Muscle layer of colon (tissue), 2 donors: ENCODE measurements around the gene RCCD1.

Source experiments
- H3K27ac ChIP-seq: one replicate; pipeline ENCODE4 v1.7.0; 2013; ENCODE audit warnings: low read depth, mild to moderate bottlenecking, low read length, moderate library complexity
- H3K27me3 ChIP-seq, 2 donors: one replicate each; pipeline ENCODE4 v1.7.0; 2013; ENCODE audit warnings: low read length in 2 of 2, mild to moderate bottlenecking in 2 of 2; ENCODE audit not compliant: insufficient read depth in 2 of 2, control insufficient read depth in 1 of 2
- H3K36me3 ChIP-seq: one replicate; pipeline ENCODE4 v1.7.0; 2013; ENCODE audit warnings: mild to moderate bottlenecking, low read length; ENCODE audit not compliant: insufficient read depth
- H3K4me1 ChIP-seq: one replicate; pipeline ENCODE4 v1.7.0; 2013; ENCODE audit warnings: mild to moderate bottlenecking, low read length; ENCODE audit not compliant: insufficient read depth
- H3K4me3 ChIP-seq, 2 donors: one replicate each; pipeline ENCODE4 v1.7.0; 2013; ENCODE audit warnings: low read length in 2 of 2, low read depth in 1 of 2, mild to moderate bottlenecking in 1 of 2, moderate library complexity in 1 of 2
- H3K9ac ChIP-seq: one replicate; pipeline ENCODE4 v1.7.0; 2013; ENCODE audit warnings: low read length
- H3K9me3 ChIP-seq: one replicate; pipeline ENCODE4 v1.7.0; 2013; ENCODE audit warnings: mild to moderate bottlenecking, low read length
- donor health status: abdominal sarcoma.
- donor health status: Adenocarcinoma of cecum.

Gene RCCD1

DNA sequence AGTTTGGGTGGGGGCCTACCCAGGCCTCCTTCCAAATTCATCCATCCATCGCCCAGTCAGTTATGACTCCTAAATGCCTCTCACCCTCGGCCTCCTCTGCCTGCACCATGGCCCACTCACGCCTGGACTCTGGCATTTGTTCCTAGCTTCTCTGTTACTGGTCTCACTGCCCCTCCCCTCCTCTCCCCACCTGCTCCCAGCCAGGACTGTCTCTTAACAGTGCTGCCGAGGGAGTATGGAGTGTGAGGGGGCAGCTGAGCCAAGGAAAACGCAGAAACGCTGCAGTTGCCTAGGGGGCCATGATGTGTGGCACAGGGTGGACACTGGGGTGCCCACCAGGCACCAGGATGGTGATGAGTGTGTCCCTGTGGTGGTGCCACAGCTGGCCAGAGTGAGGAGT, 3.1 kb downstream of the RCCD1 start:
- Histone ChIP-seq H3K27me3 (no peaks in the 10 kb centered on the region), H3K4me1 (peaks cover 38% of the 10 kb centered on the region), H3K9ac (peak overlapping the region; percentile 39), H3K9me3 (no peaks in the 10 kb centered on the region), H3K4me3 (peak overlapping the region; percentile 24 to 73), H3K36me3 (peaks cover 33% of the 10 kb centered on the region), H3K27ac (no peak overlapping the region)

DNA sequence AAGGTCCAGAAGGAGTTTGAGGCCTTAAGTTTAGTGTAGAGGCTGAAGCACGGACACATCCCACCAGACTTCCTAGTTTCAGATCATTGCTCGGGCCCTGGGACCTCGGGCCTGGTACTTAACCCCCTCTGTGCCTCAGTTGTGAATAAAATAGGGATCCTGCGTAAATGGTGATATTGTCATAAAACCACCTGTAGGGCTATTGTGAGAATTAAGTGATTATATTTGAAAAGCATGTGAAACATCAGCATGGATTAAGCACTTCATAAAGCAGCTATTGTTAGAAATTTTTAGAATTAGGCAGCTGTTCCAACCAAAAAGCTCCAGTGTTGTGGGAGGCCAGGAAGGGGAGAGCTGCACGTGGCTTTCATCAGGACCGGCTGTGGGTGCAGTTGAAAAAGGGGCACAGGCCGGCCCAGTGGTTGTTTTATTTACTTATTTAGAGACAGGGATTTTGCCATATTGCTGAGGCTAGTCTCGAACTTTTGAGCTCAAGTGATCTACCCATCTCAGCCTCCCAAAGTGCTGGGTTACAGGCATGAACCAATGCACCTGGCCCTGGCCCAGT, 4.4 kb downstream of the RCCD1 start:
- H3K27me3 ChIP-seq, result no peaks in the 10 kb centered on the region
- peaks cover 38% of the 10 kb centered on the region for H3K4me1 ChIP-seq
- peak overlapping the region; percentile 35 for H3K9ac ChIP-seq
- H3K36me3 ChIP-seq, result peaks cover 26% of the 10 kb centered on the region
- H3K4me3 ChIP-seq, result no peak overlapping the region
- H3K27ac ChIP-seq, result no peak overlapping the region
- no peaks in the 10 kb centered on the region for H3K9me3 ChIP-seq

DNA sequence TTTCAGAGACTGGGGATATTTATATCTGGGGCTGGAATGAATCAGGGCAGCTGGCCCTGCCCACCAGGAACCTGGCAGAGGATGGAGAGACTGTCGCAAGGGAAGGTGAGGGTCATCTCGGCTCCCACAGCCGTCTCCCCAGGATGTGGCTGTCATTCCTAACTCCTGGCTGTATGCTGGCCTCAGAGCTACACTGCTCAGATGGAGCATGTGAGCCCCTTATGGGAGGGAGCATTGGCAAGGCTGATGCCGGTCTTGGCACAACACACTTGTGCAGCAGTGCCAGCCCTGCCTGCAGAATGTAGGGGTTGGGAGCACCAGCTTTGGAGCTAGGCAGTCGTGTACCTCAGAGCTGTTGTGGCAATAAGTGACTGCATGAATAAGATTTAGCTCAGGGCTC, 5.2 kb downstream of the RCCD1 start:
- peak overlapping the region; percentile 35 for H3K9ac ChIP-seq

DNA sequence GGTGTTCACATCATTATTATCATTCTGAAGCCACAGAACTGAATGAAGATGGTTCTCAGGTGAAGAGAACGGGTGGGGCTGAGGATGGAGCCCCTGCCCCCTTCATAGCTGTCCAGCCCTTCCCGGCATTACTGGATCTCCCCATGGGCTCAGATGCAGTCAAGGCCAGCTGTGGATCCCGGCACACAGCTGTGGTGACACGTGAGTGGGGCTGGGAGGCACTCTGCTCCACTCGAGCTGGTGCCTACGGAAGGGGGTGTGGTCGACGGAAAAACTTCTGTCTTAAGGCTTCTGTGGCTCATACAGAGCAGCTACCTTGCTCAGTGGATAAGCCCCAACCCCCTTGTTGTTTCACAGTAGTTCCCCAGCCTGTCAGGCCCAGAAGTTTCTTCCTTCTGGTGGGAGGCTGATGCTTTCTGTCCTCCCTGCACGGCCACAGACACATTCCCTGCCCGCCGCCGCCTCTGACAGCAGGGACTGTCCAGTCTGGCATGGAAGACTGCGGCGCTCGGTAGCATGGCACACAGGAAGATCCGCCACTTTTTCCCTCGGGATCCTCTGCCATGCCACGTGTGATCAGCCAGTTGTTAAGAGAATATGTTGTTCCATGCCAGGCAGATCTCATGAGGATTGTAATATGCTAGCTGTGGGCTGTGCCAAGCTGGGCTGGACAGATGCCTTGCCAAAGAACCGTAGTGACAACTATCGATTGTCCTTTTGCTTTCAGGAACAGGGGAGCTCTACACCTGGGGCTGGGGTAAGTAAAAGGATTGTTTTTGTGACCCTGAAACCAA, 5.8 kb downstream of the RCCD1 start:
- H3K27me3 ChIP-seq, result no peaks in the 10 kb centered on the region
- H3K4me3 ChIP-seq, result no peak overlapping the region
- H3K9ac ChIP-seq, result no peak overlapping the region
- H3K27ac ChIP-seq, result peak overlapping the region; percentile 16
- peaks cover 26% of the 10 kb centered on the region for H3K36me3 ChIP-seq
- peaks cover 34% of the 10 kb centered on the region for H3K4me1 ChIP-seq
- no peaks in the 10 kb centered on the region for H3K9me3 ChIP-seq

More for the DNA sequence above, 5.2 kb downstream of the RCCD1 start:
- no peak overlapping the region for H3K27ac ChIP-seq
- H3K4me1 ChIP-seq, result peaks cover 38% of the 10 kb centered on the region
- H3K9me3 ChIP-seq, result no peaks in the 10 kb centered on the region
- no peaks in the 10 kb centered on the region for H3K27me3 ChIP-seq
- H3K4me3 ChIP-seq, result no peak overlapping the region
- H3K36me3 ChIP-seq, result peaks cover 26% of the 10 kb centered on the region

DNA sequence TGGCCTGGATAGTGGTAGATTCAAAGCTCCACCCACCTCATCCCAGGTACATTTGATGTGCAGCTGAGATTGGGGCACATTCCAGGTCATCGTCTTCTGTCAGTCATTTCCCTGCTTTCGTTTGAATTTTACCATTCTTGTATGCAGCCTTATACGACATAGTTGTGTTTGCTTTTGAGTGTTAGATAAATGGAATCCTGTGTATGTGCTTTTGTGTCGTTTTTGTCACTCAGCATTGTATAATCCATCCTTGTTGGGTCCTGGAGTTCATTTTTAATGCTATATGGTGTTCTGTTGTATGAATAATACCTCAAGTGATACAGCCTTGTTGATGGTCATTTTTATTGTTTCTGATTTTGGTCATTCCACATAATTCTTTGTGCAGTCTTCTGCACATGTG, 7.3 kb downstream of the RCCD1 start:
- Histone ChIP-seq H3K4me3 (no peak overlapping the region), H3K9me3 (no peaks in the 10 kb centered on the region), H3K4me1 (peaks cover 24% of the 10 kb centered on the region), H3K27ac (no peak overlapping the region), H3K9ac (no peak overlapping the region), H3K36me3 (peaks cover 34% of the 10 kb centered on the region), H3K27me3 (no peaks in the 10 kb centered on the region)

DNA sequence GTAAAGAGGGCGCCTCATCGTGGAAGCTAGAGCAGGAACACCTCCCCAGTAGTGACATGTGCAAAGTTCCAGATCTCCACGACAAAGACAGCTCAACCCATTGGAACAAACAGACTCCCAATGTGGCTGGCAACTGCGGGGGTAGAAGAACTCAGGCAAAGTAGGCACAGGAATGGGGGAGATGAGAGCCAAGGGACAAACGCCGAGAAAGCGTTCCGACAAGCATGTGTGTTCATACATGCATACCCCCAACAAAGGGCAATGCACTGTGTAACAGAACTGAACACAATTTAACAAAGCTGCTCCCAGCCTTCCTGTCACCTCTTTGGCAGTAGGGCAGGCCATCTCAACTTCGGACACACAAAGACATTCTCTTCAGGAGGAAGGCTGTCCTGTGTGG, 11.6 kb downstream of the RCCD1 start:
- no peaks in the 10 kb centered on the region for H3K4me1 ChIP-seq
- H3K9ac ChIP-seq, result no peak overlapping the region
- peaks cover 34% of the 10 kb centered on the region for H3K36me3 ChIP-seq
- H3K27me3 ChIP-seq, result no peaks in the 10 kb centered on the region
- no peak overlapping the region for H3K27ac ChIP-seq
- H3K4me3 ChIP-seq, result no peak overlapping the region
- H3K9me3 ChIP-seq, result no peaks in the 10 kb centered on the region

DNA sequence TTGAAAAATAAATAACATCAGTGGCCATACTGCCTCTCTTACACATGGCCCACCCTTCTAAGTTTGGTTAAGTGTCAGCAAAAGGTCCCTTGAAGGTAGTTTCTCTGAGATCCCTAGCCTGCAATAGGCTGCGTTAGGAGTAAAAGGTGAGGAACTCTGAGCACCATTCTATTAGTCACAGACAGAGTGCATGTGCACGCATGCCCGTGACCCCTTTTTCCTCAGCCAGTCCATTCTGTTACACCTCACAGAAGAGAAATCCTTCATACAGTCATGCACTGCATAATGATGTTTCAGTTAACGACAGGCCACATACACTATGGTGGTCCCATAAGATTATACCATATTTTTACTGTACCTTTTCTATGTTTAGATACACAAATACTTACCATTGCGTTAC, 12.5 kb downstream of the RCCD1 start:
- no peaks in the 10 kb centered on the region for H3K4me1 ChIP-seq
- H3K9ac ChIP-seq, result no peak overlapping the region
- no peak overlapping the region for H3K4me3 ChIP-seq
- H3K27ac ChIP-seq, result no peak overlapping the region
- no peaks in the 10 kb centered on the region for H3K27me3 ChIP-seq
- peaks cover 25% of the 10 kb centered on the region for H3K36me3 ChIP-seq
- H3K9me3 ChIP-seq, result no peaks in the 10 kb centered on the region

DNA sequence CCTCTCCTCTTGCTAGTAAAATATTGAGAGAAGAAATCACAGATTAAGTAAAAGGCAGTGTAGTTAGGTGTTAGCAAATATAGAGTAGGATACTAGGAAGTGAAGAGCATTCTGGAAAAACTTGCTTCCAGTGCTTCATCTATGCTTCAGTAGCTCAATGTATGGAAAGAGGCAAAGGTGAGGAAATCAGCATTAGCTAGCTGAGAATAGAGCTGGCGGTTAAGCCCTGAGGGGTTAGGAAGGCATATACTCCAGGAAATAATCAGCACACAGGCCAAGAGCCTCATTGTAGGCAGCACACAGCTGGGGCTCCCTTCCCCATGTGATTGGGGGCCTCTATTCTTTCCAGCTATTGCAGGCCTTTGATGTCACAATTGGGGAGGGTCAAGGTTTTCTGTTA, 13.8 kb downstream of the RCCD1 start:
- Histone ChIP-seq H3K4me1 (no peaks in the 10 kb centered on the region), H3K4me3 (no peak overlapping the region), H3K9me3 (no peaks in the 10 kb centered on the region), H3K27ac (no peak overlapping the region), H3K9ac (no peak overlapping the region), H3K36me3 (peaks cover 15% of the 10 kb centered on the region), H3K27me3 (no peaks in the 10 kb centered on the region)

DNA sequence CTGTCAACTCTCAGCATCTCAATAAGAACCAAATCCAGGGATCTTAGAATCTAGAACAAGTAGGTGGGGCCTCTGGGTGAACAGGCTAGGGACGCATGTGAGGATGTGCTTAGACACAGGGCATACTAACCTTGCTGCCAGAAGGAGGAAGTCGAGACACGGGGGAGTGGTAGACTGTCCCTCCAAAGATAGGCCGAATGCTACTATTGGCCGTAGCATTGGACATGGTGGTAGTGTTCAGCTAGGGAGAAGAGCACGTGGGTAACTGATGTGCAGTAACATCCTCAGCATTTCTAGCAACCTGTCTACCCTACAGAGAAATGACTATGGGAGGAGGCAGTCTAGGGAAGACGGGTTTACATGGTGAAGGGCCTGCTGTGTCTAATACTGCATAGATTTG, 15.6 kb downstream of the RCCD1 start:
- Histone ChIP-seq H3K9me3 (no peaks in the 10 kb centered on the region), H3K9ac (no peak overlapping the region)

DNA sequence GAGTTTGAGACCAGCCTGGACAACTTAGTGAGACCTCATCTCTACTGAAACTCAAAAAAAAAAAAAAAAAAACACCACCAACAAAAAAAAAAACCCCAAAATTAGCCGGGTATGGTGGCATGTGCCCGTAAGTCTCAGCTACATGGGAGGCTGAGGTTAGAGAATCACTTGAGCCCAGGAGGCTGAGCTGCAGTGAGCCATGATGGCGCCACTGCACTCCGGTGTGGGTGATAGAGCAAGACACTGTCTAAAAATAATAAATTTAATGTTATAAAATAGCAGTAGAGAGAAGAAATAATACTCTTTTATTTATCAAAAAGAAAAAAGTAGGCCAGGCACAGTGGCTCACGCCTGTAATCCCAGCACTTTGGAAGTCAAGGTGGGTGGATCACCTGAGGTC, 17.4 kb downstream of the RCCD1 start:
- Histone ChIP-seq H3K27ac (no peak overlapping the region), H3K4me1 (no peaks in the 10 kb centered on the region), H3K27me3 (no peaks in the 10 kb centered on the region), H3K4me3 (no peak overlapping the region), H3K36me3 (peaks cover 7% of the 10 kb centered on the region), H3K9ac (no peak overlapping the region), H3K9me3 (no peaks in the 10 kb centered on the region)

More for the DNA sequence above, 15.6 kb downstream of the RCCD1 start:
- H3K4me1 ChIP-seq, result no peaks in the 10 kb centered on the region
- no peak overlapping the region for H3K27ac ChIP-seq
- H3K27me3 ChIP-seq, result no peaks in the 10 kb centered on the region
- H3K36me3 ChIP-seq, result peaks cover 15% of the 10 kb centered on the region
- no peak overlapping the region for H3K4me3 ChIP-seq

DNA sequence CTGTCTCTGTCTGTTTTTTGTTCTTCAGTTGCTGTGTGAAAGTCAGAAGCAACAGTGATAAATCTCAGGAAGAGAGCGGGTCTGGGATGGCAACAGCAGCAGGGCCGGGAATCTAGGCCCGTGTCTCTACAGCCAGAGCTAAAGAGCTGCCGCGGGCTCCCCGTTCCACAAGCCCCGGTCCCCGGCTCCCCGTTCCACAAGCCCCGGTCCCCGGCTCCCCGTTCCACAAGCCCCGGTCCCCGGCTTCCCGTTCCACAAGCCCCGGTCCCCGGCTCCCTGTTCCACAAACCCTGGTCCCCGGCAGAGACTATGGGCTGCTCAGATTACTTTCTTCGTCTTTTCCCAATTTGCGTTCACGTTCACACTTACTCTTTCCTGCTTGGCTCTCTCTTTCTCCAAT, 19.5 kb downstream of the RCCD1 start:
- no peaks in the 10 kb centered on the region for H3K9me3 ChIP-seq
- H3K36me3 ChIP-seq, result no peaks in the 10 kb centered on the region
- no peak overlapping the region for H3K27ac ChIP-seq
- H3K27me3 ChIP-seq, result no peaks in the 10 kb centered on the region
- no peak overlapping the region for H3K4me3 ChIP-seq
- no peaks in the 10 kb centered on the region for H3K4me1 ChIP-seq
- no peak overlapping the region for H3K9ac ChIP-seq

DNA sequence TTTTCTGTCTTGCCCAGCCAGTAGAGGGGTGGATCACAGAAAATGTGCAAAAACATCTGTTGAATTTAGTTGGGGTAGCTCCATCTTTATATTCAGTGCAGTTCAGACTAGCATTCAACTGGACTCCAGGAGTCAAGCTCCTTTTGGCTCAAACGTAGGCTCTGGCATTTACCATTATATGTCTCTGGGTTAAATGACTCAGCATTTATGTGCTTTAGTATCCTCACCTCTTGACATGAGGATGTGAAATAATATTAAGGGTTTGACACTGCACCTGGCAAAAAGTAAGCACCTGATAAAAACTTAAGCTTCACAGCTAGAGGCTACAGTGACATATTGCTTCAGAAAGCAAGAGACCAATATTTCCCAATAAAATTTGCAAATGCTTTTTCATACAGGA, 24.9 kb downstream of the RCCD1 start:
- Histone ChIP-seq H3K27me3 (no peaks in the 10 kb centered on the region), H3K4me1 (no peaks in the 10 kb centered on the region), H3K36me3 (no peaks in the 10 kb centered on the region), H3K4me3 (no peak overlapping the region), H3K9me3 (no peaks in the 10 kb centered on the region), H3K27ac (no peak overlapping the region), H3K9ac (no peak overlapping the region)
